ENCODE results near the gene FAM114A1.

- TF ChIP-seq CTCF (IDR thresholded peaks at IDR 0.05) (no peak), POLR2A (IDR thresholded peaks at IDR 0.05) (no peak)
Measured at GRCh38 chr4:38859501-38859900, 8.1 kb upstream of the FAM114A1 start.

All from right lobe of liver (tissue), 4 donors.